ENCODE data around the gene PCBP4. TPM values are rescaled to one million over a fixed set of nuclear protein-coding genes. Genes with fewer than 3 reads are reported as not detected.
"Not testable (repeated sequence)": the region's sequence is repeated elsewhere in the genome, so short reads cannot be mapped to it uniquely, and the experiment has no call there.

The PCBP4 gene
- polyA plus RNA-seq, 10 donors = 50.8 to 73.1 (median 64.1) TPM

DNA sequence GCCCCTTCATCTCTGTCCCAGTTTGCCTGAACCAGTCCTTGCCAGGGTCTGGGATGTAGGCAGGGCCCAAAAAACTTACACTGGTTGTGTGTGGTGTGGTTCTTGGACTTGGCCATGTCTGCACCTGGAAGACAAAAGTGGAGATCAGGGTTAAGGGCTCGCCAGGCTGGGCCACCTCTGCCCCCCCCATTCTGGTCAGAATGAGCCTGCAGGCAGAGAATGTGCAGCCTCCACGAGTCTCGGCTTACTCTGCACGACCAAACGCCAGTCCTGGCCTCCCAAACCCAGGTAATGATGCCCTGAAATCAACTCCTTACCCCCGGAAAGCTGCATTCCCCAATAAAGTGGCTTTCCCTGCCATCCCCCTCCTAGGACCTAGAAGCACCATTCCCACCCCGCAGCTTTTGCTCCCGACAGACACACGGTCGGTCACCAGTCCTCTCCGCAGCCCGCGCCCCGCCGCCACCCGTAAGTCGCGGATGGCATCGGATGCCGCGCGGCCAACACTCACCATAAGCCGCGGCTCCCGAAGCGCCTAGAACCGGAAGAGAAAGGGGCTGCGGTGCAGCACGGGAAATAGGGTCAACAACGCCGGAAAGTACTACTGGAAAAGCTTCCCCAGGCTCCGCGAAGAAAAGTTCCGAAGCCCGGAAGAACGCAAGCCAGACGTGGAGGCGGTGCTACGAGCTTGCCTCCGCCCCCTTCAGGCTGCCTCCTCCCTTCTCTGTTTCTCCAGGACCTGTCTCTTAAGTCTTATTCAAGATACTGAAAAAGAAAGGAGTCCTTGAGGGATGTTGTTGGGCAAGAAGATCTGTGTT is 28.3 kb upstream of the PCBP4 start, which contains the start of gene RPL29:
RPL29 (minus strand) TSS at position 550 of the 818 bp plus-strand sequence; CDS start at position 116, 434 bp downstream.
- DNase-seq = peak; percentile 95 to 97 (median 96)

DNA sequence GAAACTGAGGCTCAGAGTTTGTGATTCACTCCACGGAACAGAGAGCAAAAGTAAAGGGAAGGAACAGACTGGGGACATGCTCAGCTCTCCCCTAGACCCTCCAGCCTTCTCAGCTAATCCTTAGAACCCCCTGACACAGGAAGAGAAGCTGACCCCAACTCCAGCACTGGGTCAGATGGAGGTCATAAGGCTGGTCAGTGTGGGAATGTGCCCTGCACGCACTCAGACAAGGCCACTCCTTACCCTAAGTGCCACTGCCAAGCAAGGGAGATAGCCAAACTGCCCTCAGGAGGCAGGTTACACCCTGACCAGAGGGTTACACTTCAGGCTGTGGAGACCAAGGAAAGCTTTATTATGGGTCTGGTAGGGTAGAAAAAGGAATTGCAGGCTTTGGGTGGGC is 27.3 kb upstream of the PCBP4 start:
- no peak for DNase-seq

DNA sequence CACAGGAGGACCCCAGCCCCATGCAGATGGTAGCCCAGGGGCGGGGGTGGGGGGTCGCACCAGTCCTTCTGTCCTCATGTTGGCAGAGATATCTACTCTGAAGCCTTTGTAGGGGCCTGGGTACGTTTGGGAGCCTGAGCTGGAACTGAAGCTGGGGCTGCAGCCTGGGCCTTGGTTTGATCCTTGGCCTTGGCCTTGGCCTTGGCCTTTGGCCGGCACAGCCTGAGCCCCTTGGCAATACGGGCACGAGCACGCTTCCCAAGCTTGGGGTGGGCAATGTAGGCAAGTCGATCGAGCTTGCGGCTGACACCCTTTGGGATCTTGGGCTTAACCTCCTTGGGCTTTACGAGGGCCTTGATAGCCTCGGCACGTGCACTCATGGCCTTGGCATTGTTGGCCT is 26.4 kb upstream of the PCBP4 start:
- DNase-seq = not testable (repeated sequence)

DNA sequence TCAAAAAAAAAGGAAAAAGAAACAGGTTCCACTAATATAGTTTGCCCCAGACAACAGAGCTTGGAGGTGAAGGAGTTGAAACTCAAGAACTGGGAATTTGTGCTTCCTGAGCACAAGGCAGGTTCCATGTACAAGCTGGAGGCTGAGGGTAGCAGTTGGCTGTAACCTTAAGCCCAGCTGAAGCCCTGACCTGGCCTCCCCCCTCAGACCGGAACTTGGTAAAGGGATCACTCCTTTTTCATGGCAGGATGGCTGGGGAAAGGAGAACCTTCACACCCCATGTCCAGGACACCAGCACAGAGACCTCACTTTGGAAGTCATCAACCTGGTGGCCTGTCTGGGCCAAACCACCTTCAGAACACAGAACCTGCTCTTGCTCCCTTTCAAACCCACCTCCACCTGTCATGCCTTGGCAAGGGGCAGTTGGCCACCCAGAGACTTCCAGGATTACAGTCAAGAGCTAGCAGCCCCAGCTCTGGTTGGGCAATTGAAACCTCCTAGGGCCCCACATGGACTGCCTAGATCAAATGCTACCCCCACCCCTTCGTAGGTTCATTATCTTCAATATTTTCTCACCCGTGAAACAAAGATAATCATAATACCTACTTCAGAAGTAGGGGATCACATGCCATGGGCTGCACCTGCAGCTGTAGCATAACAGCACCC is 24.9 kb upstream of the PCBP4 start:
- DNase-seq = no peak

DNA sequence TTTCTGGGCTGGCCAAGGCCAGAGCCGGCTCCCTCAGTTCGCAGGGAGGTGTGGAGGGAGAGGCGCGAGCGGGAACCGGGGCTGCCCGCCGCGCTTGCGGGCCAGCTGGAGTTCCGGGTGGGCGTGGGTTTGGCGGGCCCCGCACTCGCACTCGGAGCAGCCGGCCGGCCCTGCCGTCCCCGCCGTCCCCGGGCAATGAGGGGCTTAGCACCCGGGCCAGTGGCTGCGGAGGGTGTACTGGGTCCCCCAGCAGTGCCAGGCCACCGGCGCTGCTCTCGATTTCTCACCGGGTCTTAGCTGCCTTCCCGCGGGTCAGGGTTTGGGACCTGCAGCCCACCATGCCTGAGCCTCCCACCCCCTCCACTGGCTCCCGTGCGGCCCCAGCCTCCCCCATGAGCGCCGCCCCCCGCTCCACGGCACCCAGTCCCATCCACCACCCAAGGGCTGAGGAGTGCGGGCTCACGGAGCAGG is 23.3 kb upstream of the PCBP4 start:
- DNase-seq = not testable (repeated sequence)

DNA sequence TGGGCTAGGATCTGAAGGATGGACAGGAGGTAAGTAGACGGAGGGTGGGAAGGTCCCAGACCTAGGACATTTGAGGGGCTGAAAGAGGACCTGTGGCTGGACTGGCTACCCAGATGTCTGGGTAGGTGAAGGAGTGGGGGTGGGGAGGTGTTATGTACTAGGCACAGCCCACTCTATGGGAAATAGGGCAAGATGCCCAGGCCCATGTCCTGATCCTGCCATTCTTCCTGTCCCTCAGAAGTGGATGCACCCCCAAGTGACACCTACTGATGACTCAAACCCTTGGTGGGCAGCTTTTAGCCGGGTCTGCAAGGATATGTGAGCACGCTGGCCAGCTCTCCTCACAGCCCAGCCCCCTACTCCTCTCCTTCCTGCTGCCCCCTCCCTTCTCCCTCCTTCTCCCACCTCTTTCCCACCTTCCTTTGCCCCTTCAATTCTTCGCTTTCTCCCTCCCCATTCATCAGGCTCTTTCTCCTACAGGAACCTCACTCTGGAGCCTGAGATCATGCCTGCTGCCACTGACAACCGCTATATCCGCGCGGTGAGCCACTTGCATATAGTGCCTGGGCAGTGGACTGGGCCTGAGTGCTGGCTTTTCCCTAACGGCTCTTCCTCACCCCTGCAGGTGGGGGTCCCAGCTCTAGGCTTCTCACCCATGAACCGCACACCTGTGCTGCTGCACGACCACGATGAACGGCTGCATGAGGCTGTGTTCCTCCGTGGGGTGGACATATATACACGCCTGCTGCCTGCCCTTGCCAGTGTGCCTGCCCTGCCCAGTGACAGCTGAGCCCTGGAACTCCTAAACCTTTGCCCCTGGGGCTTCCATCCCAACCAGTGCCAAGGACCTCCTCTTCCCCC is 21.3 kb upstream of the PCBP4 start:
- no peak for DNase-seq

DNA sequence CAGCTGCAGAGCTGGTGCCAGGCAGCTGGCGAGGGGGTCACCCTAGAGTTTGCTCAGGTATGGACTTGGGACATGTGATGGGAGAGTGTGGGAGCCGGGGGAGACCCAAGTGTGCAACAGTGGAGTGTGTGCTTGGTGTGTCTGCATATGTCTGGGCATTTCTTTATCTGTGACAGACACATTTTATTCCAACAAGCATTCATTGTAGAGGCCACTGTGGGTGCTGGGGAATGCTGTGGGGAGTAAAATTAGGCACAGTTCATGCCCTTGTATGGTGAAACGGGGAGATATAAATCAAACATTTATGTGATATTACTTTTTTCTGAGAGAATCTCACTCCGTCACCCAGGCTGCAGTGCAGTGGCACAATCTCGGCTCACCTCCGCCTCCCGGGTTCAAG is 20.3 kb upstream of the PCBP4 start:
- no peak for DNase-seq

DNA sequence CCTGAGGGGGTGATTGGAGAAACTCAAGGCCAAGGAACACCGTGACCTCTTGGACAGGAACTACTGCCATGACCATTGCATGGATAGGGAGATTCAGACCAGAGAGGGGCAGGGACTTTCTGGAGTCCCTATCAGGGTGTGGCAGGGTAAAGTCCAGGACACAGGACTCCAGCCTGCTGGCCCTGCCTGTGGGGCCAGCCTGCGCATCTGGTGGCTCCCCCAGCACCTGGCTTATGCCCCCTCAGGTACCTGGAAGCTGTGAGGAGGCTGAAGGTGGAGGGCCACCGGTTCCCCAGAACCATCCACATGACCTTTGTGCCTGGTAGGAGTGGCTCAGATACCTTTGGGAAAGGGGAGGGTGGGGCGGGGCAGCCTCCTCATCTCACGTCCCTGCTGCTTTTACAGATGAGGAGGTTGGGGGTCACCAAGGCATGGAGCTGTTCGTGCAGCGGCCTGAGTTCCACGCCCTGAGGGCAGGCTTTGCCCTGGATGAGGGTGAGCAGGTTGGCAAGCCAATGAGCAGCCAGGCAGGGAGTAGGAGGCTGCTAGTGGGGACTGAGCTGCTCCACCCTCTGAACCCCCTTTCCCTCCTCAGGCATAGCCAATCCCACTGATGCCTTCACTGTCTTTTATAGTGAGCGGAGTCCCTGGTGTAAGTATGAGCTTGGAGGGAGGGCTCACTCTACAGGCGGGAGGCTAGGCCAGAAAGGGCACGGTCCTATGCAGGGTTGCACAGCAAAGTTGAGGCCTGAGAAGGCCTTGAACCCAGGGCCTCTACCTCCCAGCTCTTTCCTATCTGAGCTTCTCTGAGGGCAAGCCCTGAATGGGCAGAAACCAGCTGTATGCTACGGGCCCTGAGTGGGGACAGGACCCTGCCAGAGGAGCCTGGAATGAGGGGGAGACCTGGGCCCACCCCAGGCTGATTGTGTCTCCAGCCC is 19.0 kb upstream of the PCBP4 start:
- DNase-seq = no peak

DNA sequence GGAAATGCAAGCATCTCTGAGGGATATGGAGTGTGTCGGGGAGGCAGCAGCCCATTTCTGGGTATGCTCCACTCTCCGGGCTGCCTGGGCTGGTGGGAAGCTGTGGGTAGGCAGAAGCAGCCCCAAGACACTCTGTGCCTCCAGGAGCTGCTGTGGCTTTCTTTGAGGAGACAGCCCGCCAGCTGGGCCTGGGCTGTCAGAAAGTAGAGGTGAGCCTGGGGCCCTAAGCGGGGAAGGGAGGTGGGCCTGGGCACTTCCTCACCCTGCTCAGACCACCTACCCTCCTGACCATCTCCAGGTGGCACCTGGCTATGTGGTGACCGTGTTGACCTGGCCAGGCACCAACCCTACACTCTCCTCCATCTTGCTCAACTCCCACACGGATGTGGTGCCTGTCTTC is 17.8 kb upstream of the PCBP4 start:
- DNase-seq = no peak

DNA sequence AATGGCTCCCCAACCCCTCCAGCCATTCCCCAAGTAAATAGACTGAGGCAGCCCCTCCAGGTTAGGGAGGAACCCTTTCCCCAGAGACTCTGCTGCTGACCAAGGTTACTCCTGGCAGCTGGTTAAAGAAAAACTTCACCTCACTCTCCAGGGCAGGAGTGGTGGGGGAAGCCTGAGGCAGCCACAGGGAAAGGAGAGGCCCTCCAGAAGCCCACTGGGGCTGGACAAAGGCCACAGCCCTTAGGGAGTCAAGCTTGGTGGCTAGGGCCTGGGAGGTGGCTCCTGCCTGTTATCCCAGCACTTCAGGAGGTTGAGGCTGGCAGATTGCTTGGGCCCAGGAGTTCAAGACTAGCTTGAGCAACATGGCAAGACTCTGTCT is 17.0 kb upstream of the PCBP4 start:
- DNase-seq = no peak

DNA sequence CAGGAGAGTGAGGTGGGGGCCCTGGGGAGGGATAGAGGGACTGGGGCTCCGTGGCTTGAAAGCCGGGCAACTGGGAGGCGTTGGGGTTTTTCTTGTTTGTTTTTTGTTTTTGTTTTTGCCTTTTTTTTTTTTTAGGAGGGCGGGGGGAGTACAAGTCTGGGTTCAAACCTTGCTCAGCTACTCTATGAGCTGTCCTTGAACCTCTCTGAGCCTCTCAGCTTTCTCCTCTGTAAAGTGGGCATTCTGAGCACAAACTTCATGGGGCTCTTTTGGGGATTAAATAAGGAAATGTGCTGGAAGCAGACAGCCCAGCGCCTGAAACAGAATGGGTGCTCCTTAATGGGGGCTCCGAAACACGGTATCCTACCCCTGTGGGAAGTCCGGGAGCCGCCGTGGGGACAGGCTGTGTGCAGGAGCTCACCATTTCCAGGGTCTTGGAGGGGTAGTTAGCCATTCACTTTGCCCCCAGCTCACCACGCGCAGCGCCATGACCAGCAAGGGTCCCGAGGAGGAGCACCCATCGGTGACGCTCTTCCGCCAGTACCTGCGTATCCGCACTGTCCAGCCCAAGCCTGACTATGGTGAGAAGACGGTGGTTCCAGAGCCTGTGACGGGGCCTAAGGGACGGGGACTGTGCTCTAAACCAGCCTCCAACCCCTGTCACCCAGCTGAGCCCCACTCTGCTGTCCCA is 16.5 kb upstream of the PCBP4 start:
- DNase-seq = no peak

DNA sequence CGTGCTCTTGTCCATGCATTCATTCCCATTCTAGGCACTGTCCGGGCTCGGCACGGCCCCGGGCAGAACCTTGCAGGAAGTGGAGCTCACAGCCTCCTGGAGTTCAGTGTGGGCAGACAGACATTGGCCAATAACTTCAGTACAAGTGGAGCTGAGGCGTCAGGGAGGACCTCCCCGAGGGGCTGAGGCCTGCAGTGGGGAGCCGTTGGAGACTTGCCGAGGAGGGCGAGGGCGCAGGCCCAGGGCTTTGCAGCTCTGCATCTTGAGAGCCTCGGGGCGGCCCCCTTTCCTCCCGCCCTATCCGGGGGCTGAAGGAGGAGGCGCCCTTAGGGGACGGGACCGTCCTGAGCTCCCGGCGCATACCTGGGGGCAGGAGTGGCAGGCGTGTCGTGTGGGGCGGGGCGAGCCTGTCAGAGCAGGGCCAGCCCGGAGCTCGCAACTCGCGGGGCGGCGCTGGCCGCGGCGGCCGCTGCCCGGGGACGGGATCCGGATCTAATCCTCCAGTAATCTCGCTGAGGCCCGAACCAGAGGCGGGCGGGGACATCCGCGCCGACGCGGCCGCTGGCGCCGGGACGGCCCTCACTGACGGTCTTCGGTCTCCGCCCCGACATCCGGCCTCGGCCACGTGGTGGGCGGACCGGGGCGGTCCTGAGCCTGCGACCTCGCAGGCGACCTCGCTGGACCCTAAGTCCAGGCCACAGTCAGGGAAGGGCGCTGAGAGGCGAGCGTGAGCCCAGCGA is 15.8 kb upstream of the PCBP4 start, which contains the start of gene ACY1:
ACY1 (plus strand) TSS at position 698 of the 740 bp plus-strand sequence. CDS start 530 bp downstream, outside the sequence.
- DNase-seq = peak; percentile 81 to 97 (median 92)

DNA sequence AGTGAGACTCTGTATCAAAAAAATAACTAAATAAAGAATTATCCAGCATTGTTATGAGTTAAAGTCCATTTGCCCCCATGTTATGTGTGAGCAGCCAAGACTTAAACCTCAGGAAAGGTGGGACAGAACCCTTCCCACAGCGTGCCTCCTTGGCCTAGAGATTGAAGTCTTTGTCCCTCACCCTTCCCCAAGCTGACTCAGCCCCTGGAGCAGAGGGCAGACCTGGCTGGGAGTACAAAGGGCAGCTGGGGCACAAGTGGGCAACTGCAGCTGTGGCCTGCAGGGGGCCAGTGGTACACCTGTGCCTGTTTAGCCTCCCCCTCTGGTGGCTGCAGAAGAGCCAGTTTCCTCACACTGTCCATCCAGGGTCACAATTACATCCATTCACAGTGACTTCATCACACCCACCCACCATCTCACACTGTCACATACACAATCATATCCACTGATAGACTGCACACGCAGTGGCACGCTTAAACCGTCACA is 15.1 kb upstream of the PCBP4 start:
- no peak for DNase-seq

DNA sequence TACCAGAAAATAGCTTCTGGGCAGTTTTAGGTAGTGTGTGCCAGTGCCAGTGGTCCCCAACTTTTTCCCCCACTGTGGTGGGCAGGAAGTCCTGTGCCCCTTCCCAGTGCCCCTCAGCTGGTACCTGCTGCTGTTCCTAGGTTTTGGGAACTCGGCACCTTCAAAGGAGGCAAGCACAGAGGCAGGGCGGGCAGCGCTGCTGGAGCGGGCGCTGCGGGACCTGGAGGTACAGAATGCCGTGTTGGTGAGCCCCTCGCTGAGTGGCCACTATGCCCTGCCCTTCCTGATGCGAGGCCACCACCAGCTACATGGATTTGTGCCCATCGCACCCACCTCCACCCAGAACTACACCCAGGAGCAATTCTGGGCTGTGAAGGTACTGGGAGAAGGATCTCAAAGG is 13.0 kb upstream of the PCBP4 start:
- DNase-seq = no peak

DNA sequence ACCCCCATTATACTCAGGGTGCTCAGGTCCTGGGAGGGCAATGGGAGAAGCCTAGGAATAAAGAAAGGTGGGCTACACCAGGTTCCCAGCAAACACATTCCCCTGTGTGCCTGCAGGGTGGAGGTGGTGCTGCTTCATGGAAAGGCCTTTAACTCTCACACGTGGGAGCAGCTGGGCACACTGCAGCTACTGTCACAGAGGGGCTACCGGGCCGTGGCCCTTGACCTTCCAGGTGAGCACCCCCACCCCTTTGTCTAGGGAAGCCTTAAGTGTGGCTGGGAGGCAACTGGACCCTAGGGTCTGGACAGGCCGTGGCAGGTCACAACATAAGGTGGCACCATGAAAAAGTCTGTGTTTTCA is 10.9 kb upstream of the PCBP4 start:
- no peak for DNase-seq

DNA sequence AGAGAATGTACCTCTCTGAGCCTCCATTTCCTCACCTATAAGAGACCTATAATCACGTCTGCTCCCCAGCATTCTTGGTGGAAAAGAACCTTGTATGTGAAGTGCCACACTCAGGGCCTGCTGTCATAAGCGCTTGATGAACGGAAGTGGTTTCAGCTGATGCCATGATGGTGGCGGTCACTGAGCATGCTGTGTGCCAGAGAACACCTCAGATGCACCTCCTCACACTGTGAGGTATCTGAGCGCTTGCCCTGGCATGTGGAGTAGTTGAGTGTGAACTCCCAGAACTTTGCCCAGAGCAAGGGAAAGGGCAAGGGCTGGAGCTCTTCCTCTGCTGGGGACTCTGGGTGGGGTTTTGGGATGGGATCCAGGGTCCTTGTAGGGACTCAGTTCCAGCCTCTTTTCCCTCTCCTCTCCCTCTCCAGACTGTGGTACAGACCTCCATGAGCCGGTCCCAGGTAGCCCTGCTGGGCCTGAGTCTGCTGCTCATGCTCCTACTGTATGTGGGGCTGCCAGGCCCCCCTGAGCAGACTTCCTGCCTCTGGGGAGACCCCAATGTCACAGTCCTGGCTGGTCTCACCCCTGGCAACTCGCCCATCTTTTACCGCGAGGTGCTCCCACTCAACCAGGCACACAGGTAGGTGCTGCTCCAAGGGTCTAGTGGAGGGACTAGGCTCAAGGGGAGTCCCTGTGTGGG is 10.3 kb upstream of the PCBP4 start:
- DNase-seq = no peak

DNA sequence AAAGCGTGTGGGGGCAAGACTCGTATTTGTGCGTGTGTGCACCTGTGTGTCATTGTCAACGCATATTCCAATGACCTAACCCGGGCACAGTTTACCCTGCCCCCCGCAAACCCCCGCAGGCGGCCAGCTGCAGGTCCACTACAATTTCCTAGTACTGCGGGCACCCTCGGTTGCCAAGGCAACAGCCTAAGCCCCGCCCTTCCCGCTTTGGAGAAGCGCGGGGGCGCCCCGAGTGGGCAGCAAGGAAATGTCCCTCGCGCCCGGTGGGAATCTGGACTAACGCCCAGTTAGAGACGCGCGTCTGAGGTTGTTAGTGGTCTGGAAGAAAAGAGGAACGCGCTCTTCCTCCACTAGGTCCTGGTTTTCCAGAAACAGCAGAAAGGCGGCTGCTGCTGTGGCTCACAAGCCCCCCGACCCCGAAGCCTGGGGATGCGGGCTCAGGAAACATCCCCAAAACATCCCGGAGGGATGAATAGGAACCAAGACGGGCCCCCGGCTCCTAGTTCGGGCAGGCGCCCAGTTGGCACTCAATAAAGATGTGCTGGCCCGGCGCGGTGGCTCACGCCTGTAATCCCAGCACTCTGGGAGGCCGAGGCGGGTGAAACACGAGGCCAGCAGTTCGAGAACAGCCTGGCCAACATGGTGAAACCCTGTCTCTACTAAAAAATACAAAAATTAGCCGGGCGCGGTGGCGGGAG is 8.7 kb upstream of the PCBP4 start:
- DNase-seq = peak in 2 of 3 donors; percentile 65 to 79
